PC-9 (cell line): Measurements from ENCODE around the gene TBC1D5.

Experiments
- CTCF ChIP-seq: fragments of 200-600 bp; sonication (generic); conservative IDR thresholded peaks from 2 replicates; pipeline ENCODE4 v1.6.1; 2017; ENCODE audit warnings: mixed run types, antibody characterized with exemption, mild to moderate bottlenecking, moderate library complexity
- EZH2 ChIP-seq: fragments of 200-600 bp; sonication (generic); IDR thresholded peaks from 2 replicates; pipeline ENCODE4 v1.8.0; 2017; ENCODE audit warnings: antibody characterized with exemption, low read depth

GRCh38 chr3:17672506-17672905, 69.9 kb downstream of the TBC1D5 start:
- no peak for TF ChIP-seq CTCF
- TF ChIP-seq EZH2: no peak
